HG02981 (cell line): ENCODE measurements around the gene CPNE4.

ENCODE experiments used
- ATAC-seq: cut with Tn5 transposase; IDR thresholded peaks from one replicate; pipeline ENCODE4 v1.9.1; 2021; ENCODE audit warnings: mild to moderate bottlenecking, moderate library complexity; ENCODE audit not compliant: unreplicated experiment

The CPNE4 gene

DNA sequence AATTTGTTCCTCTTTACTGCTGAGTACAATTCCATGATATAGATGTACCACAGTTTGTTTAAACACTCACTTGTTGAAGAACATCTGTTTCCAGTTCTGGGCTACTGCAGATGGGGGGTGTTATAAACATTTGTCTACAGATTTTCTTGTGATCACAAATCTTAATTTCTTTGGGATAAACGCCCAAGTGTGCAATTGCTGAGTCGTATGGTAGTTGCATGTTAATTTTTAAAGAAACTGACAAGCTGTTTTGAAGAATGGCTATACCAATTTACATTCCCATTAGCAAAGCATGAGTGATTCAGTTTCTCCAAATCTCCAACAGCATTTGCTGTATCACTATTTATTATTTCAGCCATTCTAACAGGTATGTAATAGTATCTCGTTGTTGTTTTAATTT lies 290.0 kb downstream of the CPNE4 start:
- ATAC-seq, result no peak

DNA sequence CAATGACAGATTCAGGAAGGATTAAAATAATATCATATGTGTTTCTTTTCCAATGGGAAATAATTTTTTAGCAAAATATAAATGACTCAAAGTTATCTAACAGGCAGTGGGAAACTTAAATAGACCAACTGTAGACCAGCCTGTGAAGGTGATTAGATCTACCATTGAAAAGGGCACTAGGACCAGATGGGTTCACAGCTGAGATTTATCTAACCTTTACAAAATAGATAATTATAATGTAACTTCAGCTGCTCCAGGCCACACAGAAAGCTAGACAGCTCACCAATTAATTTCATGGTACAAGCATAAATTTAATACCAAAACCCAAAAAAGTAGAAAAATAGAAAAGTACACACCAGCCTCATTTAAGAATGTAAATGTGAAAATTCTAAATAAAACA lies 291.7 kb downstream of the CPNE4 start:
- ATAC-seq, result no peak

- no peak for ATAC-seq
Observed at GRCh38 chr3:131739211-131739610, 295.6 kb downstream of the CPNE4 start.

GRCh38 chr3:131738095-131738494 lies 296.7 kb downstream of the CPNE4 start:
- no peak for ATAC-seq

DNA sequence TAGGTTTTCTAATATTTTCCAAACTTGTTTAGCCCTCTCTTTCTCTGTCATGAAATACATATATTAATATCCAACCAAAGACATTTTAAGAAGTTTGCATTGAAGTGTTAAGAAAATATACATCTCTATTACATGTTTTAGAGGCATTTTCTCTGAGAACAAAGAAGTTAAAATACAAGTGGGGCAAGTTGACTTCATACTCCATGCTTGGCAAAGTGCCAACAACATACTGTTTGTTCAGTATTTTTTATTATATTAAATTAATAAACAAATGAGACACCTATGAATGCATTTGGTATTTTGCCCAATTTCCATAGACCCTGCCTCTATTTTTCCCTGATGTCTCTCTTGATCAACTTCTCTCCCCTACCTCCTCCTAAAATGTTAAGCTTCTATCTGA lies 299.3 kb downstream of the CPNE4 start:
- no peak for ATAC-seq

- no peak for ATAC-seq
Observed at GRCh38 chr3:131735116-131735515, 299.7 kb downstream of the CPNE4 start.

DNA sequence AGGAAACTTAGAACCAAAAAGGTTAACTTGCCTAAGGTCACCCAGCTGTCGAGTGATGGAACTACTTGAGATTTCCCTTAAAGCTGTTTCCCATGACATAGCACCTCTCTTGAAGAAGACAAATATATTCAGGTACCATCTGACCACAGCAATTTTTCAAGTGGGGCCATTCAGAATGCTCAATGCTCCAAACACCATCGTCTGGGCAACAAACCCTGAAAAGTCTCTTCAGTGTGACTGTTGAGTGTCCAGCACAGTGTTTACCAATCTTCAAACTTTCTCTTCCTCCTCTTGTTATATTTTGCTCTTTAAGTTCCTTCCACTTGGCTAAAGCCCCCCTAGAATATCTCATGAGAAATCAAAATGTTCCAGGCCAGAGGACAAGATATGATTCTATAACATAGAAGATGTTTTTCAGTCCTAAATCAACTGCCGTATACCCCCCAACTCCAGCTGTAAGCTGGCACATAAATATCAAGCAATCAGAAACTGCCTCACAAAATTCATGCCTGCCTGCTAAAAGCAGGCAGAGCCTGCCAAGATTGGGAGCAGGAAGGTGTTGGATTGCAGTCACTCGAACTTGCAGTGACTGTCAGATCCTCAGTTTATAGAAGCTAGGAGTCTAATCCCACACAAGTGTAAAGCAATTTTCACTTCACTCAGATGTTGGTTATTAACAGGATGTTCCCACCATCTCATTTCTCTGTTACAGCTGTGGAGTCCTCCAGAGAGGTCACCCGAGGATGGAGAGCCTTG lies 301.6 kb downstream of the CPNE4 start:
- no peak for ATAC-seq

DNA sequence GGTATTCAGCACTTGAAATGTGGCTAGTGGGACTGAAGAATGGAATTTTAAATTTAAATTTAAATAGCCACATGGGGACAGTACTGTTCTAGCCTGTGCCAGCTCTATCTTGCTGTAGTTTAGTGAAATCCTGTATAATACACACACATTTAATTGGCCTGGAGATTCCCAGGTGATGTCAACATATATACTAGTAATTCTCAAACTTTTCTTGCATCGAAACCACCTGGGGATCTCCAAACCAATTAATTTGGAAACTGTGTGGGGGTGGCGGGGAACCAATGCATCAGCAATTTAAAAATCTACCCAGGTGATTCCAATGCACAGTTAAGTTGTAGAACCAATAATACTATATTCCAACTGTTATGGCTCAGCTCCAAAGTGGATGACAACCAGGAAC lies 303.1 kb downstream of the CPNE4 start:
- ATAC-seq, result no peak

GRCh38 chr3:131730581-131730980 lies 304.2 kb downstream of the CPNE4 start:
- ATAC-seq, result no peak

DNA sequence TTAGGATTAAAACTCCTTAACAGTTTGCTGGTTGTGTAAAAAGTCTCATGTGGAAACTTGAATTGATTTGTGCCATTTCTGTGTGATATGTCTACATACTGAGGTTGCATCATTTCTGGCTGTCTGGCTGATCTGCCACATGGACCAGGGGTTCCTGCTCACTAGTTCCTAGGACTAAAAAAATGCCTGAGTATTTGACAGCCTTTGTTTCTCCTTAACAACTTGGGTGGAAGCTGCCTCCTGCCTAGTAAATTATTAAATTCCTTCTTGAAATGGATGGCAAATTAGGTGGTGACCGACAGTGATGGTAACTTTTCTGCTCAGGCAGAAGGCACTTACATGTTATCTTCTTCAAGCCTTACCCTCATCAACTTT lies 305.2 kb downstream of the CPNE4 start:
- ATAC-seq, result no peak

DNA sequence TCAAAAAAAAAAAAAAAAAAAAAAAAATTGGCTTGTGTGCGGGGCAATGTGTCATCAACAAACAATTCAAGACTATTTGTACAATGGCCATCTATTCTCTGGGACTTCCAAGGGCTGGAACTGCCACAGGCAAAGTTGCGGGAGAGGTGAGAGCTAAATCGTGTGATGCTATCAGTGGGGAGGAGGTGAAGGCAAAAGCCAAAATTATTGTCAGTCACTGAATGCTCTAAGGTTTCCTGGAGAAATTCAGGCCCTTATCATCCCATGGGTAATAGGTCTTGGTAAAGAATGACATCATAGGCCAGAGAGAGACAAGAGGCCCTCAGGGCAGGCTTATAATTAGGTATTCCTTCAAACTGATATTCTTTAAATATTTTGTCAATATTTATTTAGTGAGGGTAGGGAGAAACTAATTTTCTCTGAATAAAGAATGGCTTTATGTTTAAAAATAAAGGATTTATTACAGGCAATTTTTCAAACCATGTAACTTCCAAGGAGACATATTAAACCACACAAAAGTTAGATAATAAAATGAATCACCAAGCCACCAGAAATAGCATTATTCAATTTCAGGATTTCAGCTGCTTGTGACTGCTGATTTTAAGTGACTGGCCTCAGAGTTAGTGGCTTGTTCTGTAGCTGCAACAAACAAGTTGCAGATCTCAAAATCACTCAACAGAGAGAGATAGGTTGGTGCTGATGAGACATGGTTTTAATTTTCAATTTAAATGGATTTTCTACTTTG lies 305.7 kb downstream of the CPNE4 start:
- no peak for ATAC-seq

GRCh38 chr3:131725414-131725813 lies 309.4 kb downstream of the CPNE4 start:
- ATAC-seq, result no peak

DNA sequence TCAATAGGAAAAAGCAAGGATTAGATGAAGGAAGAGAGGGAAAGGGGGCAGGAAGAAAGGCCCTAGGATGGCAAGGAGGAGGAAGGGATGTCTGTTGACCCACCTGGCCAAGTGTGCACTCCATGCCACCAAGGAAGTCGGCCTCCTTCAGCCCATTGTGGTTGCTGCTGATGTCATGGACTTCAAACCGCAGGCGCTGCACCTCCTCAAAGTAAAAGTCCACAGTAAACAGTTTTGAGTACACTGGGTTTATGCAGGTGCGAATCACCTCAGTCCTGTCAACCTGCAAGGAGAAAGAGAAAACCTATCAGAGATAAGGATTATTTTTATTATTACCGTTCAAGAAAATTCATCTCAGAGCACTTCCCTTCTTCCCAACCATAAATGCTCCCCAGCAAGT lies 311.5 kb downstream of the CPNE4 start:
- no peak for ATAC-seq

- ATAC-seq, result no peak
Observed at GRCh38 chr3:131717493-131717892, 317.3 kb downstream of the CPNE4 start.

GRCh38 chr3:131716943-131717342 lies 317.9 kb downstream of the CPNE4 start:
- ATAC-seq, result no peak

GRCh38 chr3:131716007-131716406 lies 318.8 kb downstream of the CPNE4 start:
- ATAC-seq, result no peak

- peak; percentile 83 for ATAC-seq
Observed at GRCh38 chr3:131714585-131715220, 320.1 kb downstream of the CPNE4 start.

DNA sequence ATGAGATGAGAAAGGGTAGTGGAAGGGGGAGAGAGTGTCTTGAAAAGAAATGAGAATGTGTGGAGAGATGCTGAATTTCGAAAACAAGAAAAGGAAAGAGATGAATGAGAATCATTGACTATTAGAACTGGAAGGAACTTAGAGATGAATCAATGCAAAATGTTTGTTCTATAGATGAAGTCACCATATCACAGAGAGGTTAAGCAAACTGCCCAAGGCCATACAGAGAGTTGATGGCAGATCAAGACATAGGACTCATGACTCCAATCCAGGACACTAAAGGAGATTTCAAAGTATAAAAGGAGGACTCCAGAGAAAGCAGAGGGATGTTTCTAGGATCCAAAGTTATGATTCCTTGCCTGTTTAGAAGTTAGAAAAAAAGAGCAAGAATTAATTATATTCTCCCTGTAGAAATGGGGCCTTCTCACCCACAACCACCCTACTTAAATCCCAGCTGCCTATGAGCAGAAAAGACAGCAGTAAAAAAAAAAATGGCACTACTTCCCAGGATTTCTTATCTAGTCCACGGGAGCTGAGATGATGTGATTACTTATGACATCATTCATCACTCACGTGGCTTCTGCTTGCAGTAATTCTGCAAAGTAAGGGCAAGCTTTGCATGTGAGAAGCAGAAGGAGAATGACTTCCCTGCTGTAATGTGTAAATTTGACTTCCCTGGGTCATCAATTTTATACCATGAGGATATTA lies 321.2 kb downstream of the CPNE4 start:
- no peak for ATAC-seq

- no peak for ATAC-seq
Observed at GRCh38 chr3:131712662-131713061, 322.2 kb downstream of the CPNE4 start.

DNA sequence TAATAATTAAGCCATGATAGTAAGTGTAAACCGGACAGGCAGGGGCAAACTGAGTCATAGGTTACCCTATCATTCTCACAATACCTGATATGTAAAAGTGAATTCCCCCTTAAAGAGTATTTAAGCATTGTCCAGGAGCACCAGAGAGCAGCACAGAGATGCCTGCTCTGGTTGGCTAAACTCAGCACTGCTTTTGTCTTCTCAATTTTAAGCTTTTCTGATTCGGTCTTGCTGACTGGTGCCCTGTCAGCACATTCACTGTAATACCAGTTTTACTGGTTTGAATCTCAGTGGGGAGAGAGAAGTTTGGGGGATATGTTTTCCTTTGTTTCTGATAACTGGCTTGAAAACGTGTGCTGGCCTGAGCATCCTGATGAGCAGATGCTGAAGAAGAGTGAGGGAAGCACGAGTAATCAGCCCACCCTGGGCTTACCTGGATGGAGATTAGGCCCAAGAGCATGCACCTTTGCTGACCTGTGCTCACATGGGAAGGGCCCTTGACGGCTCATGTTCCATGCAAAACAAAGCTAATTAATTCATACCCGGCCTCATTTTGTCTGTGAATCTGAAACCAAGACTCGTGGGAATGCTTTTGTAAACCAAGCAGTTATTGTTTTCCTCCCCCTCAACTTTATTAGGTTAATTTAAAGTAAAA lies 323.6 kb downstream of the CPNE4 start:
- ATAC-seq, result no peak

DNA sequence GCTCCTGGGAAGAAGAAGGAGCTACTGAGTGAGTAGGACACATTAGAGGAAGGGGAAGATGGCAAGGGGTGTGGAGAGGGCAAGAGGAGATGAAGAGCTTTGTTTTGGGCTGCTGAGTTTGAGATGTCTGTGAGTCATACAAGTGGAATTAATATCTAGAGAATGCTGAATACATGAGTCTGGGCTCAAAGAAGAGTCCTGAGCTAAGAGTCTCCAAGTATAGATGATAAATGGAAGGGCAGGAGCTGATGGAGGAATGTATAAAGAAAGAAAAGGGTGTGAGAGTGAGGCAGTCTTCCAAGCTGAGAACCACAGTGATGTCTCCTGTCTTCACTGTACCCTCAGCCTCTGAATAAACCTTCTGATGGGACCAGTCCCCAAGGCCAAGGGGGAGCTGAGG lies 326.6 kb downstream of the CPNE4 start:
- no peak for ATAC-seq
